Ectodermal cell (in vitro differentiated cells): ENCODE results near the gene LLCFC1.

Source experiments
- H3K27ac ChIP-seq: 2 replicates; pipeline ENCODE4 v1.7.0; 2013; ENCODE audit warnings: mild to moderate bottlenecking, low read depth, low read length; ENCODE audit not compliant: insufficient read depth, poor library complexity, severe bottlenecking
- H3K27me3 ChIP-seq: 2 replicates; pipeline ENCODE4 v1.7.0; 2013; ENCODE audit warnings: mild to moderate bottlenecking, low read length; ENCODE audit not compliant: insufficient read depth, control insufficient read depth, poor library complexity, severe bottlenecking
- H3K36me3 ChIP-seq: one replicate; pipeline ENCODE4 v1.7.0; 2013; ENCODE audit warnings: low read length; ENCODE audit not compliant: control insufficient read depth, insufficient read depth
- H3K4me1 ChIP-seq: one replicate; pipeline ENCODE4 v1.7.0; 2013; ENCODE audit warnings: low read length; ENCODE audit not compliant: control insufficient read depth, insufficient read depth
- H3K4me3 ChIP-seq: 2 replicates; pipeline ENCODE4 v1.7.0; 2013; ENCODE audit warnings: low read depth, low read length, control low read depth; ENCODE audit not compliant: insufficient read depth
- H3K9me3 ChIP-seq: 2 replicates; pipeline ENCODE4 v1.7.0; 2013; ENCODE audit warnings: mild to moderate bottlenecking, low read length, moderate library complexity; ENCODE audit not compliant: control insufficient read depth
- WGBS, 2 experiments: methylation state at CpG; one replicate each; pipeline ENCODE4 v1.1.7; 2013; ENCODE audit warnings: missing lambda C conversion rate in 2 of 2; 5-methylcytosine and 5-hydroxymethylcytosine counted together

Gene LLCFC1

GRCh38 chr7:142959202-142959601 lies 19.9 kb downstream of the LLCFC1 start:
- H3K4me3 ChIP-seq, result no peak overlapping the region
- no peak overlapping the region for H3K27ac ChIP-seq
- H3K4me1 ChIP-seq, result peaks cover 10% of the 10 kb centered on the region
- no peaks in the 10 kb centered on the region for H3K27me3 ChIP-seq
- H3K36me3 ChIP-seq, result no peaks in the 10 kb centered on the region
- H3K9me3 ChIP-seq, result no peaks in the 10 kb centered on the region

- Histone ChIP-seq H3K27ac (no peak overlapping the region), H3K4me1 (peaks cover 10% of the 10 kb centered on the region), H3K27me3 (no peaks in the 10 kb centered on the region), H3K4me3 (no peak overlapping the region), H3K36me3 (no peaks in the 10 kb centered on the region), H3K9me3 (no peaks in the 10 kb centered on the region)
- WGBS, 2 experiments, result 95 to 96% methylated on average over 5 of the region's 5 CpGs
Measured at GRCh38 chr7:142960955-142961512, 21.8 kb downstream of the LLCFC1 start.

GRCh38 chr7:142961595-142961972 lies 22.3 kb downstream of the LLCFC1 start:
- WGBS, 2 experiments, result 85 to 94% methylated on average over 4 of the region's 4 CpGs
- H3K4me3 ChIP-seq, result no peak overlapping the region
- H3K4me1 ChIP-seq, result peaks cover 10% of the 10 kb centered on the region
- no peak overlapping the region for H3K27ac ChIP-seq
- H3K9me3 ChIP-seq, result no peaks in the 10 kb centered on the region
- H3K36me3 ChIP-seq, result no peaks in the 10 kb centered on the region
- no peaks in the 10 kb centered on the region for H3K27me3 ChIP-seq

- H3K4me3 ChIP-seq, result no peak within 1 kb of the TSS
- no peaks in the 10 kb centered on the region for H3K9me3 ChIP-seq
- 82 to 83% methylated on average over 9 of the region's 9 CpGs for WGBS, 2 experiments
- peaks cover 10% of the 10 kb centered on the region for H3K4me1 ChIP-seq
- H3K27ac ChIP-seq, result no peak within 1 kb of the TSS
- H3K36me3 ChIP-seq, result no peaks in the 10 kb centered on the region
- no peaks in the 10 kb centered on the region for H3K27me3 ChIP-seq
Measured at GRCh38 chr7:142961973-142962926, 23.0 kb downstream of the LLCFC1 start, which contains the start of gene KEL. KEL (minus strand) TSS chr7:142962363; CDS start chr7:142962206, 157 bp downstream.

- Histone ChIP-seq H3K36me3 (no peaks in the 10 kb centered on the region), H3K9me3 (no peaks in the 10 kb centered on the region), H3K27me3 (no peaks in the 10 kb centered on the region), H3K4me3 (no peak overlapping the region), H3K27ac (no peak overlapping the region), H3K4me1 (peaks cover 10% of the 10 kb centered on the region)
- WGBS, 2 experiments, result 5 to 18% methylated on average over 1 of the region's 1 CpG
Measured at GRCh38 chr7:142962991-142963390, 23.7 kb downstream of the LLCFC1 start.

- no peaks in the 10 kb centered on the region for H3K27me3 ChIP-seq
- peaks cover 10% of the 10 kb centered on the region for H3K4me1 ChIP-seq
- no peak overlapping the region for H3K4me3 ChIP-seq
- no peak overlapping the region for H3K27ac ChIP-seq
- H3K9me3 ChIP-seq, result no peaks in the 10 kb centered on the region
- H3K36me3 ChIP-seq, result no peaks in the 10 kb centered on the region
- 95 to 98% methylated on average over 2 of the region's 2 CpGs for WGBS, 2 experiments
Measured at GRCh38 chr7:142963993-142964392, 24.7 kb downstream of the LLCFC1 start.

- Histone ChIP-seq H3K4me3 (no peak overlapping the region), H3K27me3 (no peaks in the 10 kb centered on the region), H3K4me1 (peaks cover 10% of the 10 kb centered on the region), H3K27ac (no peak overlapping the region), H3K9me3 (no peaks in the 10 kb centered on the region), H3K36me3 (no peaks in the 10 kb centered on the region)
- WGBS, 2 experiments, result 91 to 94% methylated on average over 5 to 6 of the region's 6 CpGs
Measured at GRCh38 chr7:142964502-142965246, 25.4 kb downstream of the LLCFC1 start.

- Histone ChIP-seq H3K4me3 (no peak overlapping the region), H3K4me1 (no peaks in the 10 kb centered on the region), H3K36me3 (no peaks in the 10 kb centered on the region), H3K27ac (no peak overlapping the region), H3K9me3 (no peaks in the 10 kb centered on the region), H3K27me3 (no peaks in the 10 kb centered on the region)
- 88 to 96% methylated on average over 4 of the region's 4 CpGs for WGBS, 2 experiments
Measured at GRCh38 chr7:142968229-142968628, 28.9 kb downstream of the LLCFC1 start.

GRCh38 chr7:142969183-142969582 lies 29.9 kb downstream of the LLCFC1 start:
- H3K4me3 ChIP-seq, result no peak overlapping the region
- no peaks in the 10 kb centered on the region for H3K36me3 ChIP-seq
- H3K9me3 ChIP-seq, result no peaks in the 10 kb centered on the region
- H3K27ac ChIP-seq, result no peak overlapping the region
- 85 to 86% methylated on average over 4 of the region's 4 CpGs for WGBS, 2 experiments
- H3K27me3 ChIP-seq, result no peaks in the 10 kb centered on the region
- H3K4me1 ChIP-seq, result no peaks in the 10 kb centered on the region

- Histone ChIP-seq H3K9me3 (no peaks in the 10 kb centered on the region), H3K36me3 (no peaks in the 10 kb centered on the region), H3K4me1 (no peaks in the 10 kb centered on the region), H3K27ac (no peak overlapping the region), H3K27me3 (no peaks in the 10 kb centered on the region), H3K4me3 (no peak overlapping the region)
- WGBS, 2 experiments, result 87 to 91% methylated on average over 3 of the region's 3 CpGs
Measured at GRCh38 chr7:142974626-142975025, 35.3 kb downstream of the LLCFC1 start.
